GM18508 (cell line): ENCODE data around the gene CCDC60.

Experiments
- ATAC-seq: cut with Tn5 transposase; IDR thresholded peaks from one replicate; pipeline ENCODE4 v1.9.1; 2021; ENCODE audit warnings: moderate number of reproducible peaks; ENCODE audit not compliant: insufficient read depth, unreplicated experiment

CCDC60 gene

GRCh38 chr12:119432949-119433348 lies 98.4 kb downstream of the CCDC60 start:
- no peak for ATAC-seq

- no peak for ATAC-seq
Observed at GRCh38 chr12:119440803-119441360, 106.4 kb downstream of the CCDC60 start.

GRCh38 chr12:119444462-119445044 lies 110.0 kb downstream of the CCDC60 start:
- ATAC-seq, result no peak

GRCh38 chr12:119446459-119446858 lies 111.9 kb downstream of the CCDC60 start:
- ATAC-seq, result no peak

GRCh38 chr12:119447126-119447525 lies 112.6 kb downstream of the CCDC60 start:
- ATAC-seq, result no peak

- ATAC-seq, result no peak
Observed at GRCh38 chr12:119447618-119448017, 113.1 kb downstream of the CCDC60 start.

GRCh38 chr12:119448611-119449131 lies 114.1 kb downstream of the CCDC60 start:
- ATAC-seq, result no peak

- ATAC-seq, result no peak
Observed at GRCh38 chr12:119450771-119451170, 116.2 kb downstream of the CCDC60 start.

GRCh38 chr12:119456824-119457223 lies 122.3 kb downstream of the CCDC60 start:
- ATAC-seq, result no peak

GRCh38 chr12:119457271-119457670 lies 122.7 kb downstream of the CCDC60 start:
- ATAC-seq, result no peak

GRCh38 chr12:119459481-119459880 lies 125.0 kb downstream of the CCDC60 start:
- no peak for ATAC-seq

GRCh38 chr12:119460876-119461275 lies 126.3 kb downstream of the CCDC60 start:
- ATAC-seq, result no peak

- no peak for ATAC-seq
Observed at GRCh38 chr12:119461636-119462214, 127.2 kb downstream of the CCDC60 start.

GRCh38 chr12:119463211-119463926 lies 128.8 kb downstream of the CCDC60 start:
- ATAC-seq, result no peak

GRCh38 chr12:119468296-119468695 lies 133.8 kb downstream of the CCDC60 start:
- no peak for ATAC-seq

GRCh38 chr12:119475650-119476049 lies 141.1 kb downstream of the CCDC60 start:
- no peak for ATAC-seq

- no peak for ATAC-seq
Observed at GRCh38 chr12:119476951-119477350, 142.4 kb downstream of the CCDC60 start.

- ATAC-seq, result no peak
Observed at GRCh38 chr12:119479121-119479561, 144.6 kb downstream of the CCDC60 start.

- ATAC-seq, result no peak
Observed at GRCh38 chr12:119480551-119480950, 146.0 kb downstream of the CCDC60 start.

- ATAC-seq, result no peak
Observed at GRCh38 chr12:119486599-119487154, 152.1 kb downstream of the CCDC60 start.

- no peak for ATAC-seq
Observed at GRCh38 chr12:119491814-119492213, 157.3 kb downstream of the CCDC60 start.
